Panc1 (cell line): Measurements from ENCODE around the gene RBM11. TPM values are rescaled to one million over a fixed set of nuclear protein-coding genes. Genes with fewer than 3 reads are reported as not detected.
"Not testable (repeated sequence)": the region's sequence is repeated elsewhere in the genome, so short reads cannot be mapped to it uniquely, and the experiment has no call there.

ENCODE experiments used
- ATAC-seq: fragments of 200-7000 bp; cut with Tn5 transposase; 2 replicates; pipeline ENCODE4 v1.9.1; 2020; ENCODE audit warnings: mild to moderate bottlenecking, moderate library complexity
- Bru-seq: library from RNA; stranded (reverse); fragments of 400-500 nt; gene quantifications from one replicate; lab custom pipeline; 2021; lab: Mats Ljungman, UMichigan
- BruChase-seq, 2 experiments: library from RNA; stranded (reverse); fragments of 400-500 nt; gene quantifications; one replicate each; lab custom pipeline; 2021; lab: Mats Ljungman, UMichigan
- BruUV-seq: library from RNA; stranded (reverse); fragments of 400-500 nt; replicated peaks from 2 replicates; lab custom pipeline; 2021; lab: Mats Ljungman, UMichigan
- CTCF ChIA-PET: fragments of 300-600 bp; sonication (Branson Sonifier 250); formaldehyde crosslinking; loops from one replicate; lab custom pipeline; 2022; ENCODE audit warnings: antibody characterized with exemption; lab: Charles Lee
- POLR2A ChIA-PET: fragments of 300-600 bp; sonication (Branson Sonifier 250); formaldehyde crosslinking; loops from one replicate; lab custom pipeline; 2022; ENCODE audit warnings: antibody characterized with exemption; lab: Charles Lee
- DNase-seq: peaks from one replicate; pipeline ENCODE4 v3.0.0-alpha.2; 2010; ENCODE audit warnings: low read depth, low spot score
- H3K27ac ChIP-seq: 2 replicates; pipeline ENCODE4 v1.5.1; 2011; ENCODE audit warnings: mild to moderate bottlenecking, low read length, inconsistent platforms
- H3K27me3 ChIP-seq: fragments of 200-500 bp; sonication (Bioruptor generic); 2 replicates; pipeline ENCODE4 v1.6.0; 2014; ENCODE audit warnings: low read length, inconsistent platforms; ENCODE audit not compliant: control insufficient read depth, insufficient read depth
- H3K36me3 ChIP-seq: fragments of 200-500 bp; sonication (Bioruptor generic); 2 replicates; pipeline ENCODE4 v1.5.1; 2014; ENCODE audit warnings: inconsistent platforms, mild to moderate bottlenecking, low read length, moderate library complexity; ENCODE audit not compliant: control insufficient read depth, insufficient read depth
- H3K4me1 ChIP-seq: 2 replicates; pipeline ENCODE4 v1.5.1; 2011; ENCODE audit warnings: inconsistent platforms, mild to moderate bottlenecking, low read length, moderate library complexity; ENCODE audit not compliant: control insufficient read depth, insufficient read depth
- H3K4me3 ChIP-seq, 2 experiments: 2 replicates each; pipeline ENCODE4 v1.5.1; 2011 to 2012; ENCODE audit warnings: low read depth in 2 of 2, low read length in 2 of 2, mild to moderate bottlenecking in 2 of 2, inconsistent platforms in 1 of 2, moderate library complexity in 1 of 2
- H3K9me3 ChIP-seq: fragments of 200-500 bp; sonication (Bioruptor generic); 2 replicates; pipeline ENCODE4 v1.5.1; 2014; ENCODE audit warnings: low read depth, mild to moderate bottlenecking, inconsistent platforms, low read length, moderate library complexity; ENCODE audit not compliant: control insufficient read depth, insufficient read depth
- CTCF ChIP-seq: fragments of 450-650 bp; IDR thresholded peaks from 2 replicates; pipeline ENCODE4 v1.5.1; 2017; ENCODE audit warnings: mild to moderate bottlenecking
- POLR2AphosphoS5 ChIP-seq: IDR thresholded peaks from 2 replicates; pipeline ENCODE4 v1.6.1; 2012; ENCODE audit warnings: mild to moderate bottlenecking, low read depth, low read length, moderate library complexity
- REST ChIP-seq, 2 experiments: IDR thresholded peaks; 2 replicates each; pipeline ENCODE4 v1.6.1; 2011 to 2012; ENCODE audit warnings: low read depth in 2 of 2, control low read depth in 1 of 2, low read length in 1 of 2, mild to moderate bottlenecking in 1 of 2, moderate library complexity in 1 of 2; ENCODE audit not compliant: insufficient read depth in 1 of 2
- SIN3A ChIP-seq: IDR thresholded peaks from 2 replicates; pipeline ENCODE4 v1.6.1; 2012; ENCODE audit warnings: low read depth, mild to moderate bottlenecking, low read length, moderate library complexity, borderline replicate concordance; ENCODE audit not compliant: insufficient read depth
- TCF7L2 ChIP-seq: IDR thresholded peaks from 2 replicates; pipeline ENCODE4 v1.6.1; 2011; ENCODE audit warnings: mild to moderate bottlenecking, low read depth, low read length, inconsistent platforms
- in situ Hi-C: cut with HindIII; loops from 2 replicates; pipeline ENCODE4 v1.10.0; 2016; ENCODE audit warnings: low sequenced_read_pairs, low pct_unique_long_range_greater_than_20kb
- intact Hi-C: fragments of 100-400 bp; cut with micrococcal nuclease; formaldehyde crosslinking; loops from one replicate; pipeline ENCODE4 v1.10.0; 2022; ENCODE audit not compliant: unreplicated experiment
- long read RNA-seq: library from polyadenylated mRNA; unstranded; transcript quantifications from one replicate; pipeline ENCODE4 v2.0.0, GENCODE V29; 2021; ENCODE audit not compliant: unreplicated experiment
- polyA plus RNA-seq: library from polyadenylated mRNA; unstranded; fragments of >200 nt; gene quantifications from one replicate; pipeline ENCODE4 v1.2.1, GENCODE V29; 2012; ENCODE audit warnings: missing spikeins; ENCODE audit not compliant: insufficient read length
- total RNA-seq: library from RNA; stranded (reverse); gene quantifications from one replicate; pipeline ENCODE4 v1.2.1, GENCODE V29; 2021; ENCODE audit not compliant: unreplicated experiment

RBM11 gene
- total RNA-seq = 0.15 TPM
- not detected for polyA plus RNA-seq
- Bru-seq, nascent RNA = percentile 24 among the genes with signal in this experiment
- percentile 29 among the genes with signal in this experiment for BruChase-seq, experiment 1, labeled RNA remaining after a 2-hour chase
- BruChase-seq, experiment 2, labeled RNA remaining after a 6-hour chase = percentile 27 among the genes with signal in this experiment
- long read RNA-seq = 0 reads

DNA sequence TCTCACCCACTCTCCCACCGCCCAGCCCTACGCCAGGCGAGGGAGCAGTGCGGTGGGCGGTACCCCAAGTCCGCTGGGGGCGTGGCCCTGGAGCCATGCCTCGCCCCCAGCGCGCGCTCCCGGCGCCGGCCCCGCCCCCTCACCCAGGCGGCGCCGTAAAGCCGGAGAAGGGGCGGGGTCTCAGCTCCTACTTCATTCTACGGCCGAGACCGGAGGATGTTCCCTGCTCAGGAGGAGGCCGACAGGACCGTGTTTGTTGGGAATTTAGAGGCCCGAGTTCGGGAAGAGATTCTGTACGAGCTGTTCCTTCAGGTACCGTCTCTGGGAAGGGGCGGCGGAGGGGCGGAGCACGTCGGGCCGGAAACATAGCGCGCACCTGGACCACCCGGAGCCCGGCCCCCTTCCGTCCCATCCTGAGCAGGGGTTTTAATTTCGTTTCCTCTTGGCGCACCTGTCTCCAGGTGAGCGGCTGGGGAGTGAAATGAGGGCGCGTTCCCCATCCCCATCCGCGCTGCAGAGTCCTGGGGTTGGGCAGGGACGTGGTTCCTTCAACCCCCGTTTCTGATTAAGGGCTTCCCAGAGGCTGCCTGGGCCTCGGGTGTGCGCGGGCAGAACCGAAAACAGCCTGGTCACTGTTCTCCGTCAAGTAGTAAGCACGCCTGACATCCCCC is at the start of gene RBM11:
TSS of gene RBM11 (plus strand) at position 187 of the 671 bp plus-strand sequence. CDS start at position 217, 30 bp downstream.
- CTCF ChIA-PET = no interaction called here
- intact Hi-C loops = no loop called here
- DNase-seq (no peak), ATAC-seq (peak; percentile 98)
- no peaks in the 10 kb centered on the region for H3K9me3 ChIP-seq
- no peak within 1 kb of the TSS for H3K27ac ChIP-seq
- H3K36me3 ChIP-seq = no peaks in the 10 kb centered on the region
- POLR2A ChIA-PET = interaction anchor here (0.5 kb wide), 2 partner anchors 9 to 186 kb away, joined by 3 to 5 read pairs; no protein-coding TSS in a partner anchor
- no TSS peak for BruUV-seq
- TF ChIP-seq REST (IDR thresholded peaks at IDR 0.05; ENCODE audit: insufficient read depth in 1 of 2, low read depth in 2 of 2, low read length in 1 of 2) (no peak), POLR2AphosphoS5 (no peak), TCF7L2 (no peak), CTCF (no peak), SIN3A (no peak)
- H3K4me3 ChIP-seq = peak within 1 kb of the TSS; percentile 55 to 59
- no peaks in the 10 kb centered on the region for H3K4me1 ChIP-seq
- in situ Hi-C loops = no loop called here
- peaks cover 7% of the 10 kb centered on the region for H3K27me3 ChIP-seq

GRCh38 chr21:14166463-14167223 is 49.3 kb upstream of the RBM11 start:
- POLR2A ChIA-PET, BruUV-seq, H3K36me3 ChIP-seq, intact Hi-C loops, in situ Hi-C loops, H3K27ac ChIP-seq, H3K4me3 ChIP-seq, CTCF ChIA-PET, ATAC-seq, H3K9me3 ChIP-seq, DNase-seq, H3K4me1 ChIP-seq, H3K27me3 ChIP-seq: not testable (repeated sequence)
